GM12878 (cell line): ENCODE data around the gene MTAP. TPM values are rescaled to one million over a fixed set of nuclear protein-coding genes. Genes with fewer than 3 reads are reported as not detected.
A peak's percentile ranks its signal among the peaks of the same experiment; 100 is the strongest.

ENCODE experiments used
- ATAC-seq: fragments of 200-7000 bp; cut with Tn5 transposase; 3 replicates; pipeline ENCODE4 v1.9.1; 2020; ENCODE audit warnings: mild to moderate bottlenecking, moderate library complexity
- BruUV-seq: library from RNA; stranded (reverse); fragments of 400-500 nt; replicated peaks from 2 replicates; lab custom pipeline; 2021; lab: Mats Ljungman, UMichigan
- CTCF ChIA-PET: fragments of 300-600 bp; sonication (Branson Sonifier 250); formaldehyde crosslinking; extraction: SDS; loops from one replicate; lab custom pipeline; 2021; ENCODE audit warnings: inconsistent platforms; lab: Yijun Ruan, JAX
- POLR2A ChIA-PET: fragments of 350-600 bp; formaldehyde crosslinking; extraction: SDS; loops from one replicate; lab custom pipeline; 2021; ENCODE audit warnings: inconsistent platforms; lab: Charles Lee
- RAD21 ChIA-PET: fragments of 300-600 bp; sonication (Branson Sonifier 250); formaldehyde crosslinking; loops from one replicate; lab custom pipeline; 2023; ENCODE audit warnings: antibody characterized with exemption; ENCODE audit not compliant: unreplicated experiment; lab: Charles Lee
- SMC1A ChIA-PET: fragments of 300-600 bp; sonication (Branson Sonifier 250); formaldehyde crosslinking; loops from one replicate; lab custom pipeline; 2023; ENCODE audit not compliant: unreplicated experiment, uncharacterized antibody; lab: Charles Lee
- DNase-seq: peaks from one replicate; pipeline ENCODE4 v3.0.0-alpha.2; 2011; ENCODE audit warnings: low read depth, low spot score
- FAIRE-seq: peaks from 3 replicates; lab custom pipeline; 2011; peaks lifted over from hg19 to GRCh38; lab: Jason Lieb, UNC
- H2AFZ ChIP-seq: 2 replicates; pipeline ENCODE4 v1.6.0; 2011; ENCODE audit warnings: low read depth, low read length, control low read depth; ENCODE audit not compliant: control insufficient read depth
- H3K27ac ChIP-seq: 2 replicates; pipeline ENCODE4 v1.5.1; 2011; ENCODE audit warnings: control low read depth; ENCODE audit not compliant: control insufficient read depth, insufficient read depth
- H3K27me3 ChIP-seq, 2 experiments: replicated peaks in 1 of 2; 2 replicates each; pipeline versions ENCODE4 v1.6.0 to v1.6.1; 2011; ENCODE audit warnings: low read length in 1 of 2; ENCODE audit not compliant: control insufficient read depth in 2 of 2, insufficient read depth in 2 of 2
- H3K36me3 ChIP-seq, 2 experiments: 2 replicates each; pipeline ENCODE4 v1.5.1; 2011; ENCODE audit warnings: low read length in 1 of 2; ENCODE audit not compliant: control insufficient read depth in 2 of 2, insufficient read depth in 2 of 2
- H3K4me1 ChIP-seq: 2 replicates; pipeline ENCODE4 v1.6.1; 2011; ENCODE audit warnings: mild to moderate bottlenecking, low read length, moderate library complexity, mixed read lengths; ENCODE audit not compliant: control insufficient read depth, insufficient read depth
- H3K4me2 ChIP-seq: 2 replicates; pipeline ENCODE4 v1.6.0; 2011; ENCODE audit warnings: control low read depth; ENCODE audit not compliant: control insufficient read depth, insufficient read depth
- H3K4me3 ChIP-seq: fragments of 200-600 bp; sonication (generic); 2 replicates; pipeline ENCODE4 v1.5.1; 2016
- H3K79me2 ChIP-seq: 2 replicates; pipeline ENCODE4 v1.6.0; 2011; ENCODE audit warnings: low read length; ENCODE audit not compliant: control insufficient read depth, insufficient read depth
- H3K9ac ChIP-seq: 2 replicates; pipeline ENCODE4 v1.8.0; 2011; ENCODE audit warnings: low read length, control low read depth, mixed read lengths; ENCODE audit not compliant: control insufficient read depth, insufficient read depth
- H3K9me3 ChIP-seq: replicated peaks from 3 replicates; pipeline ENCODE4 v1.5.1; 2011; ENCODE audit warnings: mild to moderate bottlenecking, low read length; ENCODE audit not compliant: control insufficient read depth, insufficient read depth
- H4K20me1 ChIP-seq: 2 replicates; pipeline ENCODE4 v1.6.0; 2011; ENCODE audit not compliant: control insufficient read depth, insufficient read depth
- BACH1 ChIP-seq: fragments of 450-650 bp; IDR thresholded peaks from 2 replicates; pipeline ENCODE4 v1.6.1; 2017; ENCODE audit warnings: mild to moderate bottlenecking, borderline replicate concordance
- CHD4 ChIP-seq: fragments of 200-600 bp; sonication (generic); IDR thresholded peaks from 2 replicates; pipeline ENCODE4 v1.6.1; 2016; ENCODE audit warnings: mild to moderate bottlenecking
- EP300 ChIP-seq, 2 experiments: fragments of 150-350 bp in 1 of 2; IDR thresholded peaks; 2 replicates each; pipeline ENCODE4 v1.6.1; 2011 to 2012; ENCODE audit warnings: low read depth in 2 of 2, low read length in 2 of 2, borderline replicate concordance in 1 of 2, improper control_type of control experiment in 1 of 2, inconsistent platforms in 1 of 2; ENCODE audit not compliant: control insufficient read depth in 1 of 2
- GABPA ChIP-seq: IDR thresholded peaks from 2 replicates; pipeline ENCODE4 v1.6.1; 2014; ENCODE audit warnings: antibody characterized with exemption, low read depth, mild to moderate bottlenecking, inconsistent platforms
- HDAC2 ChIP-seq: fragments of 200-600 bp; sonication (generic); IDR thresholded peaks from 2 replicates; pipeline ENCODE4 v1.6.1; 2017
- IKZF1 ChIP-seq: fragments of 450-650 bp; conservative IDR thresholded peaks from 2 replicates; pipeline ENCODE4 v1.6.1; 2017; ENCODE audit warnings: antibody characterized with exemption, mild to moderate bottlenecking
- JUNB ChIP-seq: IDR thresholded peaks from 2 replicates; pipeline ENCODE4 v1.6.1; 2016; ENCODE audit warnings: antibody characterized with exemption, mild to moderate bottlenecking
- LARP7 ChIP-seq: fragments of 450-650 bp; IDR thresholded peaks from 2 replicates; pipeline ENCODE4 v1.6.1; 2017; ENCODE audit warnings: mild to moderate bottlenecking
- MYB ChIP-seq: fragments of 150-350 bp; IDR thresholded peaks from 2 replicates; pipeline ENCODE4 v1.6.1; 2014; ENCODE audit warnings: mild to moderate bottlenecking, low read depth, low read length, borderline replicate concordance
- RUNX3 ChIP-seq: IDR thresholded peaks from 2 replicates; pipeline ENCODE4 v1.6.1; 2012; ENCODE audit warnings: low read length, inconsistent platforms
- WGBS: methylation state at CpG from one replicate; pipeline ENCODE4 v1.1.6; 2016; ENCODE audit warnings: low lambda C conversion rate; ENCODE audit not compliant: insufficient replicate concordance, insufficient coverage; ENCODE audit errors: missing lambda C conversion rate; 5-methylcytosine and 5-hydroxymethylcytosine counted together
- in situ Hi-C: fragments of 300-500 bp; cut with MboI; formaldehyde crosslinking; loops from 9 replicates; pipeline ENCODE4 v1.14.3; 2018; ENCODE audit warnings: mixed read lengths
- intact Hi-C: fragments of 100-400 bp; cut with micrococcal nuclease; formaldehyde crosslinking; loops from one replicate; pipeline ENCODE4 v1.14.2; 2022; ENCODE audit not compliant: unreplicated experiment
- polyA plus RNA-seq, 11 experiments: library from polyadenylated mRNA; depleted of rRNA in 4 of 11; unstranded in 6 of 11; stranded (reverse) in 5 of 11; fragments of >200 nt; fragmentation: Nextera tagmentation in 4 of 11; fragmentation: Illumina TruSeq in 1 of 11; extraction: Ambion mirVana in 4 of 11; extraction: Trizol in 1 of 11; gene quantifications; 1 replicate in 1 of 11; 2 replicates in 10 of 11; pipeline versions ENCODE4 v1.2.1 to v1.2.3, GENCODE V29; 2011 to 2016; ENCODE audit warnings: inconsistent platforms in 2 of 11, missing spikeins in 2 of 11, low read depth in 1 of 11
- total RNA-seq, 4 experiments: library from RNA; depleted of rRNA in 3 of 4; stranded (reverse); fragments of >200 nt in 3 of 4; fragmentation: Illumina TruSeq in 1 of 4; extraction: Trizol in 1 of 4; gene quantifications; 2 replicates each; pipeline versions ENCODE4 v1.2.1 to v1.2.3, GENCODE V29; 2013 to 2021
- TF ChIP-seq, protein P1 (sequence below): fragments of 450-650 bp; IDR thresholded peaks from 2 replicates; pipeline ENCODE4 v1.6.1; 2017; ENCODE audit warnings: mild to moderate bottlenecking, low read depth, inconsistent platforms; ENCODE audit not compliant: poor library complexity, severe bottlenecking
- TF ChIP-seq, protein P2 (sequence below): IDR thresholded peaks from 2 replicates; pipeline ENCODE4 v1.6.1; 2011; ENCODE audit warnings: borderline replicate concordance, low read depth, mild to moderate bottlenecking, moderate library complexity, low read length; ENCODE audit not compliant: insufficient read depth, poor library complexity, severe bottlenecking

Gene MTAP
- total and polyA plus RNA-seq, 10 of the 15 experiments (the other 5 are each of a cell fraction or from before 2014, with no cell fraction given), result 16.4 to 29.9 (median 22.6) TPM

- TF ChIP-seq, protein P1, sequence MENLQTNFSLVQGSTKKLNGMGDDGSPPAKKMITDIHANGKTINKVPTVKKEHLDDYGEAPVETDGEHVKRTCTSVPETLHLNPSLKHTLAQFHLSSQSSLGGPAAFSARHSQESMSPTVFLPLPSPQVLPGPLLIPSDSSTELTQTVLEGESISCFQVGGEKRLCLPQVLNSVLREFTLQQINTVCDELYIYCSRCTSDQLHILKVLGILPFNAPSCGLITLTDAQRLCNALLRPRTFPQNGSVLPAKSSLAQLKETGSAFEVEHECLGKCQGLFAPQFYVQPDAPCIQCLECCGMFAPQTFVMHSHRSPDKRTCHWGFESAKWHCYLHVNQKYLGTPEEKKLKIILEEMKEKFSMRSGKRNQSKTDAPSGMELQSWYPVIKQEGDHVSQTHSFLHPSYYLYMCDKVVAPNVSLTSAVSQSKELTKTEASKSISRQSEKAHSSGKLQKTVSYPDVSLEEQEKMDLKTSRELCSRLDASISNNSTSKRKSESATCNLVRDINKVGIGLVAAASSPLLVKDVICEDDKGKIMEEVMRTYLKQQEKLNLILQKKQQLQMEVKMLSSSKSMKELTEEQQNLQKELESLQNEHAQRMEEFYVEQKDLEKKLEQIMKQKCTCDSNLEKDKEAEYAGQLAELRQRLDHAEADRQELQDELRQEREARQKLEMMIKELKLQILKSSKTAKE, result no peak
- TF ChIP-seq, protein P2, sequence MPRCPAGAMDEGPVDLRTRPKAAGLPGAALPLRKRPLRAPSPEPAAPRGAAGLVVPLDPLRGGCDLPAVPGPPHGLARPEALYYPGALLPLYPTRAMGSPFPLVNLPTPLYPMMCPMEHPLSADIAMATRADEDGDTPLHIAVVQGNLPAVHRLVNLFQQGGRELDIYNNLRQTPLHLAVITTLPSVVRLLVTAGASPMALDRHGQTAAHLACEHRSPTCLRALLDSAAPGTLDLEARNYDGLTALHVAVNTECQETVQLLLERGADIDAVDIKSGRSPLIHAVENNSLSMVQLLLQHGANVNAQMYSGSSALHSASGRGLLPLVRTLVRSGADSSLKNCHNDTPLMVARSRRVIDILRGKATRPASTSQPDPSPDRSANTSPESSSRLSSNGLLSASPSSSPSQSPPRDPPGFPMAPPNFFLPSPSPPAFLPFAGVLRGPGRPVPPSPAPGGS, result no peak
- TF ChIP-seq IKZF1, result no peak
These were observed 5.7 kb upstream of the MTAP start (continued) for GRCh38 chr9:21796768-21797167.

- H4K20me1 ChIP-seq, result no peaks in the 10 kb centered on the region
- 85% methylated on average over 11 of the region's 11 CpGs for WGBS
- peak overlapping the region; percentile 95; the same call in 1 of the 2 replicates for H2AFZ ChIP-seq
- DNase-seq (no peak), ATAC-seq (no peak), FAIRE-seq (no peak)
- ChIA-PET CTCF (interaction anchor here (1.0 to 3.3 kb wide), 3 partner anchors 12 to 335 kb away, joined by 3 to 15 read pairs (median 6); no protein-coding TSS in a partner anchor), RAD21 (no interaction called here), SMC1A (no interaction called here), POLR2A (no interaction called here)
- H3K36me3 ChIP-seq, result 0 out of 4 replicates have a peak, but pooled peaks cover 0 to 5% of the 10 kb centered on the region in 2 experiments
- H3K9ac ChIP-seq, result no peak overlapping the region; the same call in 1 of the 2 replicates
- peak overlapping the region; percentile 98 for H3K4me2 ChIP-seq
- TF ChIP-seq RUNX3 (no peak), JUNB (no peak), BACH1 (no peak), CHD4 (no peak), LARP7 (no peak), EP300 (IDR thresholded peaks at IDR 0.05; ENCODE audit: borderline replicate concordance in 1 of 2, control insufficient read depth in 1 of 2, low read depth in 2 of 2, low read length in 2 of 2) (no peak), HDAC2 (no peak), GABPA (no peak), MYB (no peak)
- no peak overlapping the region for H3K4me3 ChIP-seq
- H3K27ac ChIP-seq, result no peak overlapping the region
- H3K27me3 ChIP-seq, result peaks cover 0 to 10% of the 10 kb centered on the region in 2 experiments; a peak in 2 of 4 replicates
- peaks cover 15% of the 10 kb centered on the region for H3K4me1 ChIP-seq
- BruUV-seq, result no TSS peak
- no peaks in the 10 kb centered on the region for H3K9me3 ChIP-seq
- intact Hi-C loops (no loop called here), in situ Hi-C loops (no loop called here)
- peaks cover 35% of the 10 kb centered on the region for H3K79me2 ChIP-seq
These were observed 1.3 kb upstream of the MTAP start for GRCh38 chr9:21800931-21801682.
